ENCODE measurements around the gene PKD1. TPM values are rescaled to one million over a fixed set of nuclear protein-coding genes. Genes with fewer than 3 reads are reported as not detected.

The PKD1 gene
- total and polyA plus RNA-seq, 2 of the 13 experiments (the other 11 are each of a cell fraction or from before 2014, with no cell fraction given), result 22.1 to 23.0 TPM

GRCh38 chr16:2047330-2048115 lies 88.2 kb downstream of the PKD1 start, which contains the start of the genes NTHL1 and TSC2 (continued):
- TF ChIP-seq ZFP91 (CRISPR knock-in tag; IDR thresholded peaks at IDR 0.05; ENCODE audit: borderline replicate concordance) (peak; percentile 69; the same call in 1 of the 2 replicates), WIZ (CRISPR knock-in tag; IDR thresholded peaks at IDR 0.05) (0 out of 2 replicates have a peak, but pooled peaks have one; percentile 44), EHMT2 (IDR thresholded peaks at IDR 0.05; ENCODE audit: borderline replicate concordance, low read depth, low read length) (no peak), SMAD3 (CRISPR knock-in tag; IDR thresholded peaks at IDR 0.05) (no peak; the same call in none of the 2 replicates), ZC3H13 (CRISPR knock-in tag; IDR thresholded peaks at IDR 0.05) (peak; percentile 86; the same call in 1 of the 2 replicates), ZBED4 (CRISPR knock-in tag; IDR thresholded peaks at IDR 0.05; ENCODE audit: borderline replicate concordance) (peak; percentile 94), PPARG (CRISPR knock-in tag; conservative IDR thresholded peaks at IDR 0.05) (peak; percentile 47; the same call in 1 of the 2 replicates), ATF5 (CRISPR knock-in tag; IDR thresholded peaks at IDR 0.05; ENCODE audit: low read depth) (no peak), SNAPC4 (CRISPR knock-in tag; IDR thresholded peaks at IDR 0.05) (no peak; the same call in 1 of the 2 replicates), RCOR2 (CRISPR knock-in tag; IDR thresholded peaks at IDR 0.05) (0 out of 2 replicates have a peak, but pooled peaks have one; percentile 45), GATAD1 (CRISPR knock-in tag; IDR thresholded peaks at IDR 0.05) (peak; percentile 90), ZNF782 (CRISPR knock-in tag; IDR thresholded peaks at IDR 0.05; ENCODE audit: borderline replicate concordance) (no peak; the same call in 1 of the 2 replicates), ZSCAN20 (CRISPR knock-in tag; IDR thresholded peaks at IDR 0.05; ENCODE audit: borderline replicate concordance) (0 out of 2 replicates have a peak, but pooled peaks have one; percentile 66), ISL2 (CRISPR knock-in tag; IDR thresholded peaks at IDR 0.05) (peak; percentile 15; the same call in 1 of the 2 replicates), RARG (CRISPR knock-in tag; IDR thresholded peaks at IDR 0.05; ENCODE audit: low read depth) (no peak), NR3C1 (CRISPR knock-in tag; IDR thresholded peaks at IDR 0.05) (no peak)
